DND-41 (cell line): Measurements from ENCODE around the gene RUVBL1.
A peak's percentile ranks its signal among the peaks of the same experiment; 100 is the strongest.

ENCODE experiments used
- ATAC-seq: fragments of 200-7000 bp; cut with Tn5 transposase; 3 replicates; pipeline ENCODE4 v1.9.1; 2021; ENCODE audit warnings: low read depth; ENCODE audit not compliant: insufficient read depth
- DNase-seq: peaks from one replicate; pipeline ENCODE4 v3.0.0-alpha.2; 2020
- H2AFZ ChIP-seq: 2 replicates; pipeline ENCODE4 v1.6.0; 2012; ENCODE audit warnings: low read depth, low read length
- H3K27ac ChIP-seq: 2 replicates; pipeline ENCODE4 v1.5.1; 2012; ENCODE audit warnings: low read length, inconsistent platforms
- H3K27me3 ChIP-seq: fragments of 200-600 bp; sonication (generic); 2 replicates; pipeline ENCODE4 v1.6.0; 2012; ENCODE audit warnings: low read length, mild to moderate bottlenecking, inconsistent platforms; ENCODE audit not compliant: insufficient read depth, poor library complexity
- H3K36me3 ChIP-seq: 2 replicates; pipeline ENCODE4 v1.5.1; 2012; ENCODE audit warnings: low read length, inconsistent platforms; ENCODE audit not compliant: insufficient read depth
- H3K4me1 ChIP-seq: 2 replicates; pipeline ENCODE4 v1.5.1; 2012; ENCODE audit warnings: mild to moderate bottlenecking, low read length; ENCODE audit not compliant: insufficient read depth
- H3K4me2 ChIP-seq: 2 replicates; pipeline ENCODE4 v1.6.0; 2012; ENCODE audit warnings: mild to moderate bottlenecking, moderate library complexity, low read length, inconsistent platforms; ENCODE audit not compliant: insufficient read depth
- H3K4me3 ChIP-seq, 2 experiments: fragments of 200-600 bp in 1 of 2; shearing (Covaris generic) in 1 of 2; 2 replicates each; pipeline ENCODE4 v1.5.1; 2012 to 2016; ENCODE audit warnings: inconsistent platforms in 2 of 2, low read length in 2 of 2, mild to moderate bottlenecking in 2 of 2, low read depth in 1 of 2, moderate library complexity in 1 of 2
- H3K79me2 ChIP-seq: 2 replicates; pipeline ENCODE4 v1.6.0; 2012; ENCODE audit warnings: low read length, inconsistent platforms; ENCODE audit not compliant: insufficient read depth
- H3K9ac ChIP-seq: 2 replicates; pipeline ENCODE4 v1.6.0; 2012; ENCODE audit warnings: low read depth, mild to moderate bottlenecking, inconsistent platforms, low read length, moderate library complexity
- H3K9me3 ChIP-seq: 2 replicates; pipeline ENCODE4 v1.5.1; 2012; ENCODE audit warnings: low read length, moderate library complexity, mild to moderate bottlenecking, inconsistent platforms; ENCODE audit not compliant: insufficient read depth, severe bottlenecking
- H4K20me1 ChIP-seq: 2 replicates; pipeline ENCODE4 v1.6.0; 2012; ENCODE audit warnings: low read length; ENCODE audit not compliant: insufficient read depth
- CTCF ChIP-seq: IDR thresholded peaks from 2 replicates; pipeline ENCODE4 v1.5.1; 2012; ENCODE audit warnings: borderline replicate concordance, low read length, moderate library complexity, mild to moderate bottlenecking; ENCODE audit not compliant: poor library complexity, severe bottlenecking; ENCODE audit errors: extremely low read depth
- EZH2 ChIP-seq: IDR thresholded peaks from 3 replicates; pipeline ENCODE4 v1.6.1; 2012; ENCODE audit warnings: borderline replicate concordance, low read depth, mild to moderate bottlenecking, moderate library complexity, low read length, inconsistent platforms; ENCODE audit not compliant: severe bottlenecking

RUVBL1 gene

GRCh38 chr3:128060473-128061381 is 62.9 kb downstream of the RUVBL1 start:
- ATAC-seq, result no peak
- peaks cover 32% of the 10 kb centered on the region; the same call in 1 of the 2 replicates for H4K20me1 ChIP-seq
- no peak overlapping the region for H3K4me2 ChIP-seq
- peaks cover 24% of the 10 kb centered on the region for H3K79me2 ChIP-seq
- H3K27ac ChIP-seq, result no peak overlapping the region
- no peak overlapping the region for H3K4me3 ChIP-seq
- H3K9me3 ChIP-seq, result no peaks in the 10 kb centered on the region
- H3K4me1 ChIP-seq, result peaks cover 2% of the 10 kb centered on the region; the same call in 1 of the 2 replicates
- H3K27me3 ChIP-seq, result no peaks in the 10 kb centered on the region
- DNase-seq, result no peak
- H3K9ac ChIP-seq, result no peak overlapping the region
- no peak for TF ChIP-seq EZH2
- TF ChIP-seq CTCF, result no peak
- no peak overlapping the region for H2AFZ ChIP-seq
- H3K36me3 ChIP-seq, result peaks cover 93% of the 10 kb centered on the region

GRCh38 chr3:128056258-128056657 is 67.4 kb downstream of the RUVBL1 start:
- no peak overlapping the region for H3K9ac ChIP-seq
- no peak for DNase-seq
- no peaks in the 10 kb centered on the region for H3K27me3 ChIP-seq
- H3K4me2 ChIP-seq, result peak overlapping the region; percentile 76; the same call in 1 of the 2 replicates
- peaks cover 34% of the 10 kb centered on the region for H4K20me1 ChIP-seq
- H3K36me3 ChIP-seq, result peaks cover 79% of the 10 kb centered on the region
- ATAC-seq, result no peak
- peaks cover 34% of the 10 kb centered on the region for H3K4me1 ChIP-seq
- no peak overlapping the region for H3K4me3 ChIP-seq
- no peak overlapping the region for H2AFZ ChIP-seq
- H3K27ac ChIP-seq, result no peak overlapping the region
- TF ChIP-seq CTCF, result no peak
- TF ChIP-seq EZH2, result no peak
- H3K79me2 ChIP-seq, result peaks cover 62% of the 10 kb centered on the region
- H3K9me3 ChIP-seq, result no peaks in the 10 kb centered on the region

- Histone ChIP-seq H3K4me3 (peak overlapping the region in 1 of 2 experiments; percentile 96; a peak in 2 of 4 replicates), H3K79me2 (peaks cover 67% of the 10 kb centered on the region), H3K36me3 (peaks cover 60% of the 10 kb centered on the region), H3K4me1 (peaks cover 41% of the 10 kb centered on the region), H3K27ac (0 out of 2 replicates have a peak overlapping the region, but pooled peaks have one; percentile 32), H3K9me3 (no peaks in the 10 kb centered on the region), H3K27me3 (no peaks in the 10 kb centered on the region), H3K9ac (peak overlapping the region; percentile 91), H4K20me1 (peaks cover 27% of the 10 kb centered on the region), H2AFZ (no peak overlapping the region), H3K4me2 (peak overlapping the region; percentile 76)
- DNase-seq (no peak), ATAC-seq (no peak)
- TF ChIP-seq EZH2 (no peak), CTCF (no peak)
Observed at GRCh38 chr3:128054367-128054766, 69.2 kb downstream of the RUVBL1 start.
